SH-SY5Y (cell line): Measurements from ENCODE around the gene SYP.

Experiments used
- GATA2 ChIP-seq: IDR thresholded peaks from 2 replicates; pipeline ENCODE4 v1.6.1; 2011; ENCODE audit warnings: mild to moderate bottlenecking, low read depth, low read length
- GATA3 ChIP-seq: IDR thresholded peaks from 2 replicates; pipeline ENCODE4 v1.6.1; 2011; ENCODE audit warnings: low read depth, mild to moderate bottlenecking, low read length, moderate library complexity

- TF ChIP-seq GATA2 (no peak), GATA3 (no peak)
These were observed 25.9 kb upstream of the SYP start for GRCh38 chrX:49225858-49226257.
